PC-9 (cell line): Measurements from ENCODE around the gene ITCH.
"Not testable (repeated sequence)": the region's sequence is repeated elsewhere in the genome, so short reads cannot be mapped to it uniquely, and the experiment has no call there.

Experiments used
- EZH2 ChIP-seq: fragments of 200-600 bp; sonication (generic); IDR thresholded peaks from 2 replicates; pipeline ENCODE4 v1.8.0; 2017; ENCODE audit warnings: antibody characterized with exemption, low read depth
- TF ChIP-seq, protein P1 (sequence below): fragments of 200-600 bp; sonication (generic); conservative IDR thresholded peaks from 2 replicates; pipeline ENCODE4 v1.6.1; 2017; ENCODE audit warnings: mixed run types, antibody characterized with exemption, mild to moderate bottlenecking, moderate library complexity

DNA sequence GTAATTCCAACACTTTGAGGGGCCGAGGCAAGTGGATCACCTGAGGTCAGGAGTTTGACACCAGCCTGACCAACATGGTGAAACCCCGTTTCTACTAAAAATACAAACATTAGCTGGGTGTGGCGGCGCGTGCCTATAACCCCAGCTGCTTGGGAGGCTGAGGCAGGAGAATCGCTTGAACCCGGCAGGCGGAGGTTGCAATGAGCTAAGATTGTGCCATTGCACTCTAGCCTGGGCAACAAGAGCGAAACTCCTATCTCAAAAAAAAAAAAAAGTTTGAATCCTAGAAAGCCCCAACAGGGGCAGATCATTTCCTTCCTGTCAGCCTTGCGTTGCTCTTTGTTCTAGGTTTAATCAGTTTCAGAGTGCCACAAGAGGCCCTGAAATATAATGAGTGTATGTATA is 42.2 kb downstream of the ITCH start:
- TF ChIP-seq, protein P1, sequence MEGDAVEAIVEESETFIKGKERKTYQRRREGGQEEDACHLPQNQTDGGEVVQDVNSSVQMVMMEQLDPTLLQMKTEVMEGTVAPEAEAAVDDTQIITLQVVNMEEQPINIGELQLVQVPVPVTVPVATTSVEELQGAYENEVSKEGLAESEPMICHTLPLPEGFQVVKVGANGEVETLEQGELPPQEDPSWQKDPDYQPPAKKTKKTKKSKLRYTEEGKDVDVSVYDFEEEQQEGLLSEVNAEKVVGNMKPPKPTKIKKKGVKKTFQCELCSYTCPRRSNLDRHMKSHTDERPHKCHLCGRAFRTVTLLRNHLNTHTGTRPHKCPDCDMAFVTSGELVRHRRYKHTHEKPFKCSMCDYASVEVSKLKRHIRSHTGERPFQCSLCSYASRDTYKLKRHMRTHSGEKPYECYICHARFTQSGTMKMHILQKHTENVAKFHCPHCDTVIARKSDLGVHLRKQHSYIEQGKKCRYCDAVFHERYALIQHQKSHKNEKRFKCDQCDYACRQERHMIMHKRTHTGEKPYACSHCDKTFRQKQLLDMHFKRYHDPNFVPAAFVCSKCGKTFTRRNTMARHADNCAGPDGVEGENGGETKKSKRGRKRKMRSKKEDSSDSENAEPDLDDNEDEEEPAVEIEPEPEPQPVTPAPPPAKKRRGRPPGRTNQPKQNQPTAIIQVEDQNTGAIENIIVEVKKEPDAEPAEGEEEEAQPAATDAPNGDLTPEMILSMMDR = not testable (repeated sequence)
- TF ChIP-seq EZH2 = not testable (repeated sequence)
